HepG2 (cell line): ENCODE measurements around the gene BUB1. TPM values are rescaled to one million over a fixed set of nuclear protein-coding genes. Genes with fewer than 3 reads are reported as not detected.
A peak's percentile ranks its signal among the peaks of the same experiment; 100 is the strongest.

Source experiments
- CREM ChIP-seq, 2 experiments: sonication (generic) in 1 of 2; formaldehyde crosslinking in 1 of 2; IDR thresholded peaks; 2 replicates each; pipeline versions ENCODE4 v1.4.0 to v1.6.1; 2016 to 2020; ENCODE audit warnings: antibody characterized with exemption in 1 of 2, mild to moderate bottlenecking in 1 of 2, missing genetic modification reagents in 1 of 2
- PCBP1 ChIP-seq: fragments of 200-400 bp; formaldehyde crosslinking; IDR thresholded peaks from 2 replicates; pipeline ENCODE4 v1.6.1; 2017; ENCODE audit warnings: mild to moderate bottlenecking, low read depth, low read length, borderline replicate concordance
- REXO4 ChIP-seq: sonication (generic); formaldehyde crosslinking; IDR thresholded peaks from 2 replicates; pipeline ENCODE4 v1.8.0; 2022; ENCODE audit warnings: missing genetic modification reagents, mild to moderate bottlenecking, borderline replicate concordance
- polyA plus RNA-seq, 8 experiments: library from polyadenylated mRNA; depleted of rRNA in 3 of 8; stranded (reverse) in 7 of 8; unstranded in 1 of 8; fragments of >200 nt; fragmentation: Illumina TruSeq in 4 of 8; extraction: Trizol in 4 of 8; gene quantifications; 2 replicates each; pipeline versions ENCODE4 v1.2.1 to v1.2.3, GENCODE V29; 2011 to 2016; ENCODE audit warnings: low read depth in 4 of 8, missing spikeins in 1 of 8, mixed read lengths in 1 of 8; ENCODE audit not compliant: insufficient read depth in 1 of 8
- total RNA-seq, 5 experiments: library from RNA; depleted of rRNA; stranded (reverse); fragments of >200 nt; fragmentation: Illumina TruSeq; extraction: Trizol; gene quantifications; 2 replicates each; pipeline ENCODE4 v1.2.3, GENCODE V29; 2016; ENCODE audit warnings: low read depth in 1 of 5
- TF ChIP-seq, protein P1 (sequence below): IDR thresholded peaks from 2 replicates; pipeline ENCODE4 v1.4.0; 2020; ENCODE audit warnings: mild to moderate bottlenecking, missing genetic modification reagents
- TF ChIP-seq, protein P2 (sequence below): sonication (generic); formaldehyde crosslinking; IDR thresholded peaks from 2 replicates; pipeline ENCODE4 v1.4.0; 2020; ENCODE audit warnings: missing genetic modification reagents
- TF ChIP-seq, protein P3 (sequence below): sonication (generic); formaldehyde crosslinking; IDR thresholded peaks from 2 replicates; pipeline ENCODE4 v1.4.0; 2020; ENCODE audit warnings: missing genetic modification reagents
- TF ChIP-seq, protein P4 (sequence below): sonication (generic); formaldehyde crosslinking; conservative IDR thresholded peaks from 2 replicates; pipeline ENCODE4 v1.8.0; 2022; ENCODE audit warnings: missing genetic modification reagents

The BUB1 gene
- total and polyA plus RNA-seq, 2 of the 13 experiments (the other 11 are each of a cell fraction or from before 2014, with no cell fraction given) = 27.8 to 52.6 TPM

DNA sequence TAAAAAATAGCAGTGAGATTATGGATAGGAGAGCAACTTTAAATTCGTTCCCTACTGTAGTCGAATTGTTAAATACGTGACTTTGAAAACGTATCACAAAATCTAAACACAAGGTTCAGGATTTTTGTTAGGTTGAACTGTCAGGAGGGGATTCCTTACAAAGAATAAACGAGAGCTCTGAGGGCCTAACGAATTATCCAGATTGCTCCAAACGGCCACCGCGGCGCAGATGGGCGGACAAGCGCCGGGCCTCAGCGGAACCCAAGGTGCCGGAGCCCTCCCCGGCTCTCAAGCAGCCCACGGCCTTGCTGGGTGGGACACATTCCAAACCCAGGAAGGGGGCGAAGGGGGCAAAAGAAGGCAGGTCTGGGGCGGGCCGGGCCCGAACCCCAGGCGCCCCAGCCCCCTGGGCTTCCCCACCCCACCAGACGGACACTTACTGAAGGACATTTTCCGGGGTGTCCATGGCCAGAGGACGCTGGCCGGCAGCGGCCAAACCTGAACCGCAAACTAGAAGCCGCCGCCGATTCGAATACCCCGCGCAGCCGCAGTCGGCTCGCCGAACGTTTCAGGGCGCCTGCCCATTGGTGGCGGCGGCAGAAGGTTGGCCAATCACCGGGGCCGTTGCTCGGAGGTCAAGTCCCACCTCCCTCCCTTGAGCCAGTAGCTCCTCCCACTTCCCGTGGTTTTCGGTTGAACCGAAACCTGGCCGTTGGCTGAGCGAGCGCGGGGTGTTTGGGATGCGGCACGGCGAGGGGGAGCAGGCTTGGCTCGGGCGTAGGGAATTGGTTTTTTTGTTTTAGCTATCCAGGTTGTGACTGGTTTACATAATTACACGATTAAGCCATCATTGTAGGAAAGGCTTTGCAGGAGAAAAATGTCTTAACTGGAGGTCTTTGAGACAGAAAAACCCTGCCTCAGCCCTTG lies at the start of gene BUB1 (continued):
- TF ChIP-seq, protein P1, sequence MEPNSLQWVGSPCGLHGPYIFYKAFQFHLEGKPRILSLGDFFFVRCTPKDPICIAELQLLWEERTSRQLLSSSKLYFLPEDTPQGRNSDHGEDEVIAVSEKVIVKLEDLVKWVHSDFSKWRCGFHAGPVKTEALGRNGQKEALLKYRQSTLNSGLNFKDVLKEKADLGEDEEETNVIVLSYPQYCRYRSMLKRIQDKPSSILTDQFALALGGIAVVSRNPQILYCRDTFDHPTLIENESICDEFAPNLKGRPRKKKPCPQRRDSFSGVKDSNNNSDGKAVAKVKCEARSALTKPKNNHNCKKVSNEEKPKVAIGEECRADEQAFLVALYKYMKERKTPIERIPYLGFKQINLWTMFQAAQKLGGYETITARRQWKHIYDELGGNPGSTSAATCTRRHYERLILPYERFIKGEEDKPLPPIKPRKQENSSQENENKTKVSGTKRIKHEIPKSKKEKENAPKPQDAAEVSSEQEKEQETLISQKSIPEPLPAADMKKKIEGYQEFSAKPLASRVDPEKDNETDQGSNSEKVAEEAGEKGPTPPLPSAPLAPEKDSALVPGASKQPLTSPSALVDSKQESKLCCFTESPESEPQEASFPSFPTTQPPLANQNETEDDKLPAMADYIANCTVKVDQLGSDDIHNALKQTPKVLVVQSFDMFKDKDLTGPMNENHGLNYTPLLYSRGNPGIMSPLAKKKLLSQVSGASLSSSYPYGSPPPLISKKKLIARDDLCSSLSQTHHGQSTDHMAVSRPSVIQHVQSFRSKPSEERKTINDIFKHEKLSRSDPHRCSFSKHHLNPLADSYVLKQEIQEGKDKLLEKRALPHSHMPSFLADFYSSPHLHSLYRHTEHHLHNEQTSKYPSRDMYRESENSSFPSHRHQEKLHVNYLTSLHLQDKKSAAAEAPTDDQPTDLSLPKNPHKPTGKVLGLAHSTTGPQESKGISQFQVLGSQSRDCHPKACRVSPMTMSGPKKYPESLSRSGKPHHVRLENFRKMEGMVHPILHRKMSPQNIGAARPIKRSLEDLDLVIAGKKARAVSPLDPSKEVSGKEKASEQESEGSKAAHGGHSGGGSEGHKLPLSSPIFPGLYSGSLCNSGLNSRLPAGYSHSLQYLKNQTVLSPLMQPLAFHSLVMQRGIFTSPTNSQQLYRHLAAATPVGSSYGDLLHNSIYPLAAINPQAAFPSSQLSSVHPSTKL (CRISPR knock-in tag) = no peak
- TF ChIP-seq PCBP1 (0 out of 2 replicates have a peak, but pooled peaks have one; percentile 57), CREM (IDR thresholded peaks at IDR 0.05) (peak; percentile 47; the same call in 1 of the 2 replicates), CREM (CRISPR knock-in tag; IDR thresholded peaks at IDR 0.05) (no peak), REXO4 (CRISPR knock-in tag) (no peak; the same call in 1 of the 2 replicates)
- TF ChIP-seq, protein P2, sequence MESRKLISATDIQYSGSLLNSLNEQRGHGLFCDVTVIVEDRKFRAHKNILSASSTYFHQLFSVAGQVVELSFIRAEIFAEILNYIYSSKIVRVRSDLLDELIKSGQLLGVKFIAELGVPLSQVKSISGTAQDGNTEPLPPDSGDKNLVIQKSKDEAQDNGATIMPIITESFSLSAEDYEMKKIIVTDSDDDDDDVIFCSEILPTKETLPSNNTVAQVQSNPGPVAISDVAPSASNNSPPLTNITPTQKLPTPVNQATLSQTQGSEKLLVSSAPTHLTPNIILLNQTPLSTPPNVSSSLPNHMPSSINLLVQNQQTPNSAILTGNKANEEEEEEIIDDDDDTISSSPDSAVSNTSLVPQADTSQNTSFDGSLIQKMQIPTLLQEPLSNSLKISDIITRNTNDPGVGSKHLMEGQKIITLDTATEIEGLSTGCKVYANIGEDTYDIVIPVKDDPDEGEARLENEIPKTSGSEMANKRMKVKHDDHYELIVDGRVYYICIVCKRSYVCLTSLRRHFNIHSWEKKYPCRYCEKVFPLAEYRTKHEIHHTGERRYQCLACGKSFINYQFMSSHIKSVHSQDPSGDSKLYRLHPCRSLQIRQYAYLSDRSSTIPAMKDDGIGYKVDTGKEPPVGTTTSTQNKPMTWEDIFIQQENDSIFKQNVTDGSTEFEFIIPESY (CRISPR knock-in tag) = no peak
- TF ChIP-seq, protein P3, sequence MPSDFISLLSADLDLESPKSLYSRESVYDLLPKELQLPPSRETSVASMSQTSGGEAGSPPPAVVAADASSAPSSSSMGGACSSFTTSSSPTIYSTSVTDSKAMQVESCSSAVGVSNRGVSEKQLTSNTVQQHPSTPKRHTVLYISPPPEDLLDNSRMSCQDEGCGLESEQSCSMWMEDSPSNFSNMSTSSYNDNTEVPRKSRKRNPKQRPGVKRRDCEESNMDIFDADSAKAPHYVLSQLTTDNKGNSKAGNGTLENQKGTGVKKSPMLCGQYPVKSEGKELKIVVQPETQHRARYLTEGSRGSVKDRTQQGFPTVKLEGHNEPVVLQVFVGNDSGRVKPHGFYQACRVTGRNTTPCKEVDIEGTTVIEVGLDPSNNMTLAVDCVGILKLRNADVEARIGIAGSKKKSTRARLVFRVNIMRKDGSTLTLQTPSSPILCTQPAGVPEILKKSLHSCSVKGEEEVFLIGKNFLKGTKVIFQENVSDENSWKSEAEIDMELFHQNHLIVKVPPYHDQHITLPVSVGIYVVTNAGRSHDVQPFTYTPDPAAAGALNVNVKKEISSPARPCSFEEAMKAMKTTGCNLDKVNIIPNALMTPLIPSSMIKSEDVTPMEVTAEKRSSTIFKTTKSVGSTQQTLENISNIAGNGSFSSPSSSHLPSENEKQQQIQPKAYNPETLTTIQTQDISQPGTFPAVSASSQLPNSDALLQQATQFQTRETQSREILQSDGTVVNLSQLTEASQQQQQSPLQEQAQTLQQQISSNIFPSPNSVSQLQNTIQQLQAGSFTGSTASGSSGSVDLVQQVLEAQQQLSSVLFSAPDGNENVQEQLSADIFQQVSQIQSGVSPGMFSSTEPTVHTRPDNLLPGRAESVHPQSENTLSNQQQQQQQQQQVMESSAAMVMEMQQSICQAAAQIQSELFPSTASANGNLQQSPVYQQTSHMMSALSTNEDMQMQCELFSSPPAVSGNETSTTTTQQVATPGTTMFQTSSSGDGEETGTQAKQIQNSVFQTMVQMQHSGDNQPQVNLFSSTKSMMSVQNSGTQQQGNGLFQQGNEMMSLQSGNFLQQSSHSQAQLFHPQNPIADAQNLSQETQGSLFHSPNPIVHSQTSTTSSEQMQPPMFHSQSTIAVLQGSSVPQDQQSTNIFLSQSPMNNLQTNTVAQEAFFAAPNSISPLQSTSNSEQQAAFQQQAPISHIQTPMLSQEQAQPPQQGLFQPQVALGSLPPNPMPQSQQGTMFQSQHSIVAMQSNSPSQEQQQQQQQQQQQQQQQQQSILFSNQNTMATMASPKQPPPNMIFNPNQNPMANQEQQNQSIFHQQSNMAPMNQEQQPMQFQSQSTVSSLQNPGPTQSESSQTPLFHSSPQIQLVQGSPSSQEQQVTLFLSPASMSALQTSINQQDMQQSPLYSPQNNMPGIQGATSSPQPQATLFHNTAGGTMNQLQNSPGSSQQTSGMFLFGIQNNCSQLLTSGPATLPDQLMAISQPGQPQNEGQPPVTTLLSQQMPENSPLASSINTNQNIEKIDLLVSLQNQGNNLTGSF (CRISPR knock-in tag) = no peak; the same call in 1 of the 2 replicates
- TF ChIP-seq, protein P4, sequence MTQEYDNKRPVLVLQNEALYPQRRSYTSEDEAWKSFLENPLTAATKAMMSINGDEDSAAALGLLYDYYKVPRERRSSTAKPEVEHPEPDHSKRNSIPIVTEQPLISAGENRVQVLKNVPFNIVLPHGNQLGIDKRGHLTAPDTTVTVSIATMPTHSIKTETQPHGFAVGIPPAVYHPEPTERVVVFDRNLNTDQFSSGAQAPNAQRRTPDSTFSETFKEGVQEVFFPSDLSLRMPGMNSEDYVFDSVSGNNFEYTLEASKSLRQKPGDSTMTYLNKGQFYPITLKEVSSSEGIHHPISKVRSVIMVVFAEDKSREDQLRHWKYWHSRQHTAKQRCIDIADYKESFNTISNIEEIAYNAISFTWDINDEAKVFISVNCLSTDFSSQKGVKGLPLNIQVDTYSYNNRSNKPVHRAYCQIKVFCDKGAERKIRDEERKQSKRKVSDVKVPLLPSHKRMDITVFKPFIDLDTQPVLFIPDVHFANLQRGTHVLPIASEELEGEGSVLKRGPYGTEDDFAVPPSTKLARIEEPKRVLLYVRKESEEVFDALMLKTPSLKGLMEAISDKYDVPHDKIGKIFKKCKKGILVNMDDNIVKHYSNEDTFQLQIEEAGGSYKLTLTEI (CRISPR knock-in tag) = no peak
